ENCODE results near the gene SPECC1L. TPM values are rescaled to one million over a fixed set of nuclear protein-coding genes. Genes with fewer than 3 reads are reported as not detected.

The SPECC1L gene
- total RNA-seq, 1 donor = 46.7 TPM

DNA sequence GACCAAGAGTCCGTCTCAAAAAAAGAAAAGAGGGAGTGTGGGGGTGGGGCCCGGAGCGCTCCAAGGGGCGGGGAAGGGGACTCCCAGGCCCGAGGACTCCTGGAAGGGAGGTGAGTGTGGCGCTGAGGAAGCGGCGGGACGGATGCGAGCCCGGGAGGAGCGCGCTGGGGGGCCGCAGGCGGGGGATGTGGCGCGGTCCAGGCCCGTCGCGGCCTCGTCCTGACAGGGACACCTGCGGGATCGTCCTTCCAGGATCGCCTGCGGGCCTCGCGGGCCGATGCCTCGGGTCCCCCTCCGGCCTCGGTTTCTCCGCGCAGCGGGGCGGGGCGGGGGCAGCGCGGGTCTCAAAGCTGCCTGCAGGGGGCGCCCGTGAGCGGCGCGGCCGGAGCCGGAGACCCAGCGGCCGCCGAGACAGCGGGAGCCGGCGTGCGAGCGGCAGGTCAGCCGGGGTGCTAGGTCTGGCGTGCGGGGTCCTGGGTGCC lies 152.9 kb downstream of the SPECC1L start:
- peak; percentile 99 for DNase-seq (ENCODE audit: insufficient read length, low spot score, missing footprints)
- Histone ChIP-seq H3K79me2 (ENCODE audit: insufficient read depth, low read length) (no peaks in the 10 kb centered on the region), H2AFZ (ENCODE audit: low read length) (no peak overlapping the region), H3K27me3 (ENCODE audit: insufficient read depth, low read length) (peaks cover 31% of the 10 kb centered on the region), H3K4me2 (ENCODE audit: insufficient read depth, low read length) (peak overlapping the region; percentile 78), H4K20me1 (ENCODE audit: insufficient read depth, low read length) (peaks cover 3% of the 10 kb centered on the region), H3K4me1 (ENCODE audit: insufficient read depth, low read length) (no peaks in the 10 kb centered on the region), H3K27ac (ENCODE audit: low read depth, low read length) (no peak overlapping the region), H3K4me3 (ENCODE audit: insufficient read depth, low read length) (peak overlapping the region; percentile 68), H3K36me3 (ENCODE audit: insufficient read depth, low read length) (no peaks in the 10 kb centered on the region), H3K9me3 (ENCODE audit: low read depth, low read length) (no peaks in the 10 kb centered on the region)
- TF ChIP-seq CTCF (IDR thresholded peaks at IDR 0.05; ENCODE audit: extremely low read depth, low read depth, low read length) = peak; percentile 45

- peak overlapping the region; percentile 78 for H3K4me2 ChIP-seq (ENCODE audit: insufficient read depth, low read length)
- no peak overlapping the region for H3K27ac ChIP-seq (ENCODE audit: low read depth, low read length)
- H3K27me3 ChIP-seq (ENCODE audit: insufficient read depth, low read length) = peaks cover 31% of the 10 kb centered on the region
- H2AFZ ChIP-seq (ENCODE audit: low read length) = no peak overlapping the region
- H3K36me3 ChIP-seq (ENCODE audit: insufficient read depth, low read length) = no peaks in the 10 kb centered on the region
- no peaks in the 10 kb centered on the region for H3K4me1 ChIP-seq (ENCODE audit: insufficient read depth, low read length)
- H4K20me1 ChIP-seq (ENCODE audit: insufficient read depth, low read length) = peaks cover 3% of the 10 kb centered on the region
- H3K9me3 ChIP-seq (ENCODE audit: low read depth, low read length) = no peaks in the 10 kb centered on the region
- peak overlapping the region; percentile 68 for H3K4me3 ChIP-seq (ENCODE audit: insufficient read depth, low read length)
- TF ChIP-seq CTCF (IDR thresholded peaks at IDR 0.05; ENCODE audit: extremely low read depth, low read depth, low read length) = no peak
- DNase-seq (ENCODE audit: insufficient read length, low spot score, missing footprints) = peak; percentile 80
- H3K79me2 ChIP-seq (ENCODE audit: insufficient read depth, low read length) = no peaks in the 10 kb centered on the region
Measured at GRCh38 chr22:24424001-24424900, 153.6 kb downstream of the SPECC1L start.

- H2AFZ ChIP-seq (ENCODE audit: low read length) = no peak overlapping the region
- H3K79me2 ChIP-seq (ENCODE audit: insufficient read depth, low read length) = no peaks in the 10 kb centered on the region
- TF ChIP-seq CTCF (IDR thresholded peaks at IDR 0.05; ENCODE audit: extremely low read depth, low read depth, low read length) = no peak
- DNase-seq (ENCODE audit: insufficient read length, low spot score, missing footprints) = peak; percentile 76
- peaks cover 3% of the 10 kb centered on the region for H4K20me1 ChIP-seq (ENCODE audit: insufficient read depth, low read length)
- H3K27me3 ChIP-seq (ENCODE audit: insufficient read depth, low read length) = peaks cover 31% of the 10 kb centered on the region
- H3K9me3 ChIP-seq (ENCODE audit: low read depth, low read length) = no peaks in the 10 kb centered on the region
- no peaks in the 10 kb centered on the region for H3K4me1 ChIP-seq (ENCODE audit: insufficient read depth, low read length)
- no peak overlapping the region for H3K4me3 ChIP-seq (ENCODE audit: insufficient read depth, low read length)
- no peak overlapping the region for H3K27ac ChIP-seq (ENCODE audit: low read depth, low read length)
- no peak overlapping the region for H3K4me2 ChIP-seq (ENCODE audit: insufficient read depth, low read length)
- H3K36me3 ChIP-seq (ENCODE audit: insufficient read depth, low read length) = no peaks in the 10 kb centered on the region
Measured at GRCh38 chr22:24424901-24425775, 154.5 kb downstream of the SPECC1L start.

Measured in osteoblast (primary cell).